ENCODE results near the gene MYL3.

MYL3 gene

GRCh38 chr3:46894256-46894655 is 31.0 kb upstream of the MYL3 start:
- Mint-ChIP-seq H3K9me3 (no peaks in the 10 kb centered on the region), H3K27me3 (ENCODE audit: low read depth) (peaks cover 60% of the 10 kb centered on the region), H3K4me3 (no peak overlapping the region), H3K36me3 (ENCODE audit: low read depth) (no peaks in the 10 kb centered on the region), H3K4me1 (ENCODE audit: low read depth) (no peaks in the 10 kb centered on the region), H3K27ac (no peak overlapping the region)
- DNase-seq (ENCODE audit: low spot score) = no peak

GRCh38 chr3:46893763-46894162 is 30.5 kb upstream of the MYL3 start:
- DNase-seq (ENCODE audit: low spot score) = no peak
- no peaks in the 10 kb centered on the region for H3K9me3 Mint-ChIP-seq
- H3K4me1 Mint-ChIP-seq (ENCODE audit: low read depth) = no peaks in the 10 kb centered on the region
- no peaks in the 10 kb centered on the region for H3K36me3 Mint-ChIP-seq (ENCODE audit: low read depth)
- H3K4me3 Mint-ChIP-seq = no peak overlapping the region
- H3K27ac Mint-ChIP-seq = no peak overlapping the region
- H3K27me3 Mint-ChIP-seq (ENCODE audit: low read depth) = peaks cover 55% of the 10 kb centered on the region

- Mint-ChIP-seq H3K4me1 (ENCODE audit: low read depth) (no peaks in the 10 kb centered on the region), H3K9me3 (no peaks in the 10 kb centered on the region), H3K4me3 (no peak overlapping the region), H3K27ac (no peak overlapping the region), H3K27me3 (ENCODE audit: low read depth) (peaks cover 56% of the 10 kb centered on the region), H3K36me3 (ENCODE audit: low read depth) (no peaks in the 10 kb centered on the region)
- no peak for DNase-seq (ENCODE audit: low spot score)
Observed at GRCh38 chr3:46893146-46893748, 30.0 kb upstream of the MYL3 start.

- no peaks in the 10 kb centered on the region for H3K36me3 Mint-ChIP-seq (ENCODE audit: low read depth)
- H3K4me3 Mint-ChIP-seq = peak overlapping the region; percentile 65
- H3K27ac Mint-ChIP-seq = no peak overlapping the region
- H3K4me1 Mint-ChIP-seq (ENCODE audit: low read depth) = no peaks in the 10 kb centered on the region
- H3K9me3 Mint-ChIP-seq = no peaks in the 10 kb centered on the region
- H3K27me3 Mint-ChIP-seq (ENCODE audit: low read depth) = peaks cover 56% of the 10 kb centered on the region
- DNase-seq (ENCODE audit: low spot score) = no peak
Observed at GRCh38 chr3:46892285-46893145, 29.3 kb upstream of the MYL3 start.

GRCh38 chr3:46891132-46891531 is 27.9 kb upstream of the MYL3 start:
- Mint-ChIP-seq H3K4me1 (ENCODE audit: low read depth) (no peaks in the 10 kb centered on the region), H3K27ac (no peak overlapping the region), H3K4me3 (no peak overlapping the region), H3K9me3 (no peaks in the 10 kb centered on the region), H3K27me3 (ENCODE audit: low read depth) (peaks cover 62% of the 10 kb centered on the region), H3K36me3 (ENCODE audit: low read depth) (no peaks in the 10 kb centered on the region)
- no peak for DNase-seq (ENCODE audit: low spot score)

GRCh38 chr3:46890132-46890531 is 26.9 kb upstream of the MYL3 start:
- H3K27ac Mint-ChIP-seq = no peak overlapping the region
- no peaks in the 10 kb centered on the region for H3K9me3 Mint-ChIP-seq
- H3K27me3 Mint-ChIP-seq (ENCODE audit: low read depth) = peaks cover 69% of the 10 kb centered on the region
- no peak for DNase-seq (ENCODE audit: low spot score)
- H3K4me3 Mint-ChIP-seq = no peak overlapping the region
- no peaks in the 10 kb centered on the region for H3K4me1 Mint-ChIP-seq (ENCODE audit: low read depth)
- H3K36me3 Mint-ChIP-seq (ENCODE audit: low read depth) = no peaks in the 10 kb centered on the region

- Mint-ChIP-seq H3K4me1 (ENCODE audit: low read depth) (no peaks in the 10 kb centered on the region), H3K27me3 (ENCODE audit: low read depth) (peaks cover 74% of the 10 kb centered on the region), H3K4me3 (no peak overlapping the region), H3K36me3 (ENCODE audit: low read depth) (no peaks in the 10 kb centered on the region), H3K27ac (no peak overlapping the region), H3K9me3 (no peaks in the 10 kb centered on the region)
- no peak for DNase-seq (ENCODE audit: low spot score)
Observed at GRCh38 chr3:46889381-46890110, 26.3 kb upstream of the MYL3 start.

GRCh38 chr3:46888705-46889104 is 25.5 kb upstream of the MYL3 start:
- Mint-ChIP-seq H3K27ac (no peak overlapping the region), H3K27me3 (ENCODE audit: low read depth) (peaks cover 73% of the 10 kb centered on the region), H3K4me1 (ENCODE audit: low read depth) (no peaks in the 10 kb centered on the region)

GRCh38 chr3:46887980-46888494 is 24.8 kb upstream of the MYL3 start:
- no peak for DNase-seq (ENCODE audit: low spot score)
- Mint-ChIP-seq H3K36me3 (ENCODE audit: low read depth) (no peaks in the 10 kb centered on the region), H3K27me3 (ENCODE audit: low read depth) (peaks cover 71% of the 10 kb centered on the region), H3K4me3 (no peak overlapping the region), H3K4me1 (ENCODE audit: low read depth) (no peaks in the 10 kb centered on the region), H3K9me3 (no peaks in the 10 kb centered on the region), H3K27ac (no peak overlapping the region)

More at GRCh38 chr3:46888705-46889104, 25.5 kb upstream of the MYL3 start:
- no peaks in the 10 kb centered on the region for H3K36me3 Mint-ChIP-seq (ENCODE audit: low read depth)
- DNase-seq (ENCODE audit: low spot score) = no peak
- H3K9me3 Mint-ChIP-seq = no peaks in the 10 kb centered on the region
- H3K4me3 Mint-ChIP-seq = no peak overlapping the region

GRCh38 chr3:46885612-46886011 is 22.4 kb upstream of the MYL3 start:
- peaks cover 61% of the 10 kb centered on the region for H3K27me3 Mint-ChIP-seq (ENCODE audit: low read depth)
- H3K4me1 Mint-ChIP-seq (ENCODE audit: low read depth) = no peaks in the 10 kb centered on the region

GRCh38 chr3:46884929-46885328 is 21.7 kb upstream of the MYL3 start:
- H3K27me3 Mint-ChIP-seq (ENCODE audit: low read depth) = peaks cover 65% of the 10 kb centered on the region
- H3K9me3 Mint-ChIP-seq = no peaks in the 10 kb centered on the region
- H3K4me3 Mint-ChIP-seq = no peak overlapping the region
- H3K27ac Mint-ChIP-seq = no peak overlapping the region
- no peak for DNase-seq (ENCODE audit: low spot score)
- no peaks in the 10 kb centered on the region for H3K4me1 Mint-ChIP-seq (ENCODE audit: low read depth)
- no peaks in the 10 kb centered on the region for H3K36me3 Mint-ChIP-seq (ENCODE audit: low read depth)

More at GRCh38 chr3:46885612-46886011, 22.4 kb upstream of the MYL3 start:
- Mint-ChIP-seq H3K9me3 (no peaks in the 10 kb centered on the region), H3K27ac (no peak overlapping the region), H3K36me3 (ENCODE audit: low read depth) (no peaks in the 10 kb centered on the region), H3K4me3 (no peak overlapping the region)
- DNase-seq (ENCODE audit: low spot score) = no peak

- Mint-ChIP-seq H3K27ac (no peak overlapping the region), H3K27me3 (ENCODE audit: low read depth) (peaks cover 70% of the 10 kb centered on the region), H3K4me3 (no peak overlapping the region)
Observed at GRCh38 chr3:46884427-46884826, 21.2 kb upstream of the MYL3 start.

GRCh38 chr3:46883830-46884185 is 20.6 kb upstream of the MYL3 start:
- Mint-ChIP-seq H3K27me3 (ENCODE audit: low read depth) (peaks cover 77% of the 10 kb centered on the region), H3K27ac (no peak overlapping the region), H3K4me1 (ENCODE audit: low read depth) (no peaks in the 10 kb centered on the region), H3K4me3 (peak overlapping the region; percentile 36), H3K36me3 (ENCODE audit: low read depth) (no peaks in the 10 kb centered on the region), H3K9me3 (no peaks in the 10 kb centered on the region)
- DNase-seq (ENCODE audit: low spot score) = no peak

More at GRCh38 chr3:46884427-46884826, 21.2 kb upstream of the MYL3 start:
- no peak for DNase-seq (ENCODE audit: low spot score)
- H3K36me3 Mint-ChIP-seq (ENCODE audit: low read depth) = no peaks in the 10 kb centered on the region
- H3K4me1 Mint-ChIP-seq (ENCODE audit: low read depth) = no peaks in the 10 kb centered on the region
- H3K9me3 Mint-ChIP-seq = no peaks in the 10 kb centered on the region
